Parathyroid adenoma (tissue), 2 donors: ENCODE results near the gene ACSL1.

Source experiments
- H2AFZ ChIP-seq: fragments of 300-600 bp; sonication (generic); one replicate; pipeline ENCODE4 v1.7.0; 2017; ENCODE audit warnings: antibody characterized with exemption, mild to moderate bottlenecking
- H3K27ac ChIP-seq: fragments of 300-600 bp; sonication (generic); one replicate; pipeline ENCODE4 v1.7.0; 2017
- H3K27me3 ChIP-seq: fragments of 300-600 bp; sonication (generic); one replicate; pipeline ENCODE4 v1.7.0; 2017; ENCODE audit warnings: low read length; ENCODE audit not compliant: control insufficient read depth, insufficient read depth
- H3K36me3 ChIP-seq: fragments of 300-600 bp; sonication (generic); one replicate; pipeline ENCODE4 v1.7.0; 2017; ENCODE audit warnings: low read length; ENCODE audit not compliant: control insufficient read depth, insufficient read depth
- H3K4me1 ChIP-seq: fragments of 300-600 bp; sonication (generic); one replicate; pipeline ENCODE4 v1.7.0; 2017; ENCODE audit warnings: control low read depth
- H3K4me2 ChIP-seq: fragments of 300-600 bp; sonication (generic); one replicate; pipeline ENCODE4 v1.7.0; 2017; ENCODE audit warnings: low read length
- H3K4me3 ChIP-seq: fragments of 300-600 bp; sonication (generic); one replicate; pipeline ENCODE4 v1.7.0; 2017; ENCODE audit warnings: low read depth, low read length
- H3K79me2 ChIP-seq: fragments of 300-600 bp; sonication (generic); one replicate; pipeline ENCODE4 v1.7.0; 2017; ENCODE audit warnings: control low read depth
- H3K9ac ChIP-seq: fragments of 300-600 bp; sonication (generic); one replicate; pipeline ENCODE4 v1.7.0; 2017; ENCODE audit warnings: mild to moderate bottlenecking
- H3K9me3 ChIP-seq: fragments of 300-600 bp; sonication (generic); one replicate; pipeline ENCODE4 v1.7.0; 2017; ENCODE audit warnings: low read length; ENCODE audit not compliant: control insufficient read depth
- CTCF ChIP-seq: fragments of 300-600 bp; sonication (generic); IDR thresholded peaks from one replicate; pipeline ENCODE4 v1.7.0; 2017; ENCODE audit warnings: antibody characterized with exemption, mild to moderate bottlenecking
- donor health status: primary hyperparathyroidism.

Gene ACSL1

GRCh38 chr4:184825141-184825895 lies 450 bp downstream of the ACSL1 start:
- H3K79me2 ChIP-seq: peaks cover 17% of the 10 kb centered on the region
- no peak overlapping the region for H3K9ac ChIP-seq
- H3K9me3 ChIP-seq: no peaks in the 10 kb centered on the region
- H3K4me2 ChIP-seq: peak overlapping the region; percentile 80
- no peak for TF ChIP-seq CTCF
- H3K4me3 ChIP-seq: peak overlapping the region; percentile 45
- no peak overlapping the region for H3K27ac ChIP-seq
- peaks cover 3% of the 10 kb centered on the region for H3K4me1 ChIP-seq
- peak overlapping the region; percentile 35 for H2AFZ ChIP-seq
- no peaks in the 10 kb centered on the region for H3K36me3 ChIP-seq
- H3K27me3 ChIP-seq: no peaks in the 10 kb centered on the region

GRCh38 chr4:184824776-184825084 lies 1.0 kb downstream of the ACSL1 start:
- H3K4me2 ChIP-seq: peak overlapping the region; percentile 80
- H3K27me3 ChIP-seq: no peaks in the 10 kb centered on the region
- H3K36me3 ChIP-seq: no peaks in the 10 kb centered on the region
- no peaks in the 10 kb centered on the region for H3K9me3 ChIP-seq
- H3K4me1 ChIP-seq: peaks cover 3% of the 10 kb centered on the region
- TF ChIP-seq CTCF: no peak
- no peak overlapping the region for H2AFZ ChIP-seq
- H3K27ac ChIP-seq: no peak overlapping the region
- peaks cover 17% of the 10 kb centered on the region for H3K79me2 ChIP-seq
- H3K9ac ChIP-seq: no peak overlapping the region
- peak overlapping the region; percentile 45 for H3K4me3 ChIP-seq

- Histone ChIP-seq H3K4me3 (no peak overlapping the region), H3K27ac (no peak overlapping the region)
Measured at GRCh38 chr4:184824081-184824775, 1.5 kb downstream of the ACSL1 start.

GRCh38 chr4:184823014-184823413 lies 2.8 kb downstream of the ACSL1 start:
- Histone ChIP-seq H3K4me3 (no peak overlapping the region), H3K36me3 (no peaks in the 10 kb centered on the region), H3K9ac (no peak overlapping the region), H2AFZ (no peak overlapping the region), H3K79me2 (peaks cover 22% of the 10 kb centered on the region), H3K4me1 (peaks cover 6% of the 10 kb centered on the region), H3K9me3 (no peaks in the 10 kb centered on the region), H3K4me2 (no peak overlapping the region), H3K27me3 (no peaks in the 10 kb centered on the region), H3K27ac (no peak overlapping the region)
- TF ChIP-seq CTCF: no peak

More at GRCh38 chr4:184824081-184824775, 1.5 kb downstream of the ACSL1 start:
- peaks cover 22% of the 10 kb centered on the region for H3K79me2 ChIP-seq
- H2AFZ ChIP-seq: no peak overlapping the region
- H3K9me3 ChIP-seq: no peaks in the 10 kb centered on the region
- no peaks in the 10 kb centered on the region for H3K27me3 ChIP-seq
- peaks cover 6% of the 10 kb centered on the region for H3K4me1 ChIP-seq
- no peaks in the 10 kb centered on the region for H3K36me3 ChIP-seq
- TF ChIP-seq CTCF: no peak
- H3K9ac ChIP-seq: no peak overlapping the region
- H3K4me2 ChIP-seq: no peak overlapping the region
